Hepatocyte (in vitro differentiated cells): ENCODE data around the gene GALNT5.

Source experiments
- CTCF ChIP-seq: fragments of 200-600 bp; sonication (generic); IDR thresholded peaks from 2 replicates; pipeline ENCODE4 v1.5.1; 2016; ENCODE audit warnings: antibody characterized with exemption, mild to moderate bottlenecking; ENCODE audit not compliant: poor library complexity
- EZH2 ChIP-seq: fragments of 200-600 bp; sonication (generic); IDR thresholded peaks from 2 replicates; pipeline ENCODE4 v1.6.1; 2016; ENCODE audit warnings: antibody characterized with exemption, mild to moderate bottlenecking, borderline replicate concordance

- TF ChIP-seq CTCF = no peak
- no peak for TF ChIP-seq EZH2
Observed at GRCh38 chr2:157334335-157334734, 76.8 kb downstream of the GALNT5 start.
